HG03196 (cell line): ENCODE results near the gene ZMYM1.
"Not testable (repeated sequence)": the region's sequence is repeated elsewhere in the genome, so short reads cannot be mapped to it uniquely, and the experiment has no call there.

Experiments used
- ATAC-seq: cut with Tn5 transposase; IDR thresholded peaks from one replicate; pipeline ENCODE4 v1.9.1; 2021; ENCODE audit not compliant: unreplicated experiment

The ZMYM1 gene

DNA sequence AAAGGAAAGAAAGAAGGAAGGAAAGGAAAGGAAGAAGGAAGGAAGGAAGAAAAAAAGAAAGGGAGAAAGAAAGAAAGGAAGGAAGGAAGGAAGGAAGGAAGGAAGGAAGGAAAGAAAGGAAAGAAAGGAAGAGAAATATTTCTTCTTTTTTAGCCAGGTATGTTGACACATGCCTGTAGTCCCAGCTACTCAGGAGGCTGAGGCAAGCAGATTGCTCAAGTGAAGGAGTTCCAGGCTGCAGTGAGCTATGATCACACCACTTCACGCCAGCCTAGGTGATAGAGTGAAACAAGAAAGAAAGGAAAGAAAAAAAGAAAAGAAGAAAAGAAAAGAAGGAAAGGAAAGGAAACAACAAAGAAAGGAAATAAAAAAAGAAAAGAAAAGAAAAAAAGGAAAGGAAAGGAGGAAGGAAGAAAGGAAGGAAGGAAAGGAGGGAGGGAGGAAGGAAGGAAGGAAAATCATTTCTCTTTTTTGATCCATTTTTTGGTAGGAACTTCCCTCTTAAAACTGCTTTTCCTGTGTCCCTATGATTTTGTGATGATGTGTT lies 5.8 kb upstream of the ZMYM1 start:
- ATAC-seq: no peak

DNA sequence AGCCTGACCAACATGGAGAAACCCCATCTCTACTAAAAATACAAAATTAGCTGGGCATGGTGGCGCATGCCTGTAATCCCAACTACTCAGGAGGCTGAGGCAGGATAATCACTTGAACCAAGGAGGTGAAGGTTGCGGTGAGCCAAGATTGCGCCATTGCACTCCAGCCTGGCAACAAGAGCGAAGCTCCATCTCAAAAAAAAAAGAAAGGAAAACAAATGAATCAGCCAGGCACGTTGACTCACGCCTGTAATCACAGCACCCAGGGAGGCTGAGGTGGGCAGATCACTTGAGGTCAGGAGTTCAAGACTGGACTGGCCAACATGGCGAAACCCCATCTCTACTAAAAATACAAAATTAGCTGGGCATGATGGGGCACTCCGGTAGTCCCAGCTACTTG lies 2.8 kb upstream of the ZMYM1 start:
- ATAC-seq: not testable (repeated sequence)

- no peak for ATAC-seq
Measured at GRCh38 chr1:35080171-35080854, 1.1 kb downstream of the ZMYM1 start.

DNA sequence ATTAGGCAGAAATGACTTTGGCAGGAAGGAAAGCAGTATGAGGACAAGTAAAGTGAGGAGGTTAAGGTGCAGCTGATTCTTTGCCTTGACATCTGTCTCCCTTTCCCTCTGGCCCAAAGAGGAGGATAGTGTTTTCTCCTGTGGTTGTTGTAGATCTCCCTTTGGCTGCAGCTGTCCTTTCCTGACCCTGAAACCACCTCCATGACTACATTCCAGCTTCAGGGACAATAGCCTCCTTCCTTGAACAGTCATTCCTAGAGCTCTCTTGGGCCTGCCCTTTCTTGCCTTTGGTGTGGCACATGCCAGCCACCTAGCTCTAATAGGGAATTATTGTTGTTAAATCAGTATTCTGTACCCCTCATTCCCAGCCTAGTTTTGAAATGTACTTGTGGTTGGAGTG lies 6.2 kb downstream of the ZMYM1 start:
- ATAC-seq: no peak

DNA sequence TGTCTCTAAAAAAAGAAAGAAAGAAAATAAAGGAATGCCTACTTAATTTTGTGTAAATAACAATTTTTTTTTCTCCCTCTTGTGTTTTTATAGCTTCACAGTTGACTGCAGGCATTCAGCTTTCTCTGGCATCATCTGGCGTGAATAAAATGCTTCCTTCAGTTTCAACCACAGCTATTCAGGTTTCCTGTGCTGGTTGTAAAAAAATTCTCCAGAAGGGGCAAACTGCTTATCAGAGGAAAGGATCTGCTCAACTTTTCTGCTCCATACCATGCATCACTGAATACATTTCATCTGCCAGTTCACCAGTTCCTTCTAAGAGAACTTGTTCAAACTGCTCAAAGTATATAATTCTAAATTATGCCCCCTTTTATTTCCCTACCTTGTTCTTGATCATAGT lies 18.0 kb downstream of the ZMYM1 start:
- ATAC-seq: no peak

GRCh38 chr1:35111106-35111505 lies 31.9 kb downstream of the ZMYM1 start:
- ATAC-seq: no peak

- no peak for ATAC-seq
Measured at GRCh38 chr1:35112668-35113067, 33.5 kb downstream of the ZMYM1 start.

DNA sequence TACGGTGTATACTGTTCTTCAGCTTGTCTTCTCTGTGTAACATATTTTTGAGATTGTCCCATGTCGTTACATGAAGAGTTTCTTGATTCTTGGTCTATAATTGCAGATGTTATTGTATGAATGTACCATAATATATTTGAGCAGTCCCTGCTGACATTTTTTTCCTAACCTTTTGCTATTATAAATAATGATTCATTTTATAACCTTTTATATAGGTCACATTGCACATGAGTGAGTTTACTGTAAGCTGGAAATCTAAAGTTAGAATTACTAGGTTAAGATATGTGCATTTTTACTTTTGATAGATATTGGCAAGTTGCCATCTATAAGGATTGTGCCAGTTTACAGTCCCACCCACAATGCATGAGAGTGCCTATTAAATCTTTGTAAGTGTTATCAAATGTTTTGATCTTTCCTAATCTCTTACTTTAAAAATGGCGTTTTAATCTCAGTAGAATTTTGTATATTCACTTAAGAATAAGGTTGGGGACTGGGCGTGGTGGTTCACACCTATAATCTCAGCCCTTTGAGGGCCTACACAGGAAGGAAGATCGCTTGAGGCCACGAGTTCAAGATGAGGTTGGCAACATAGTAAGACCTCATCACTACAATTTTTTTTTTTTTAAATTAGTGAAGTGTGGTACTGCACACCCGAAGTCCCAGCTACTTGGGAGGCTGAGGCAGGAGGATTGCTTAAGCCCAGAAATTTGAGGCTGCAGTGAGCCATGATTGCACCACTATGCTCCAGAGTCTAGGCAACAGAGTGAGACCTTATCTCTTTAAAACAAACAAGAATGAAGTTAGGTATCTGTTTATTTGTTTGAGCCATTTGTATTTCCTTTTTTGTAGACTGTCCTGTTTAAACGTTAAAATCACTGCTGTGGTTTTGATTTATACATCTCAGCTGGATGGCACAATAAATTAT lies 36.5 kb downstream of the ZMYM1 start:
- no peak for ATAC-seq

DNA sequence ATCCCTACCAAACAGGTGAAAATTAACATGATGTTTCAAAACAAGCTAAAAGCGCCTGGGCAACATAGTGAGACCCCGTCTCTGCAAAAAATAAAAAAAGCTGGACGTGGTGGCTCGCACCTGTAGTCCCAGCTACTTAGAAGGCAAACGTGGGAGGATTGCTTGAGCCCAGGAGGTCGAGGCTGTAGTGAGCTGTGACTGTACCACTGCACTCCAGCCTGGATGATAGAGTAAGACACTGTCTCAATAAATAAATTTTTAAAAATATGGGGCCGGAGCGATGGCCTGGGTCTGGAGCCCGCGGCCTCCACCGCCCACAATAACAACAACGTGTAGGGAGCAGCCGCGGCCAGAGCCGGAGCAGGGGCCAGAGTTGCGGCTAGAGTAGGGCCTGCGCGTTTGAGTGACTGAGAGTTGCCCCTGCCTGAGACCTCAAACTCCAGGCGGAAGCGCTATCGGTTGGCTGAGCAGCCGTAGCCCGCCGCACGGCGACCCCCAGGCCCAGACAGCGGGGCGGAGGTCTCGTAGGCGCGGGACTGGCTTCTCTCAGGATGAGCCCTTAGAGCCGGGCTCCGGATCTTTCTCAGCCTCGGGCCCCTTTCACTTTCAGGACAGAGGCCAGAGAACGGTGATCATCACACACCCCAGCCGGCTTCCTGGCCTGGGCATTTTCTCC lies 41.4 kb downstream of the ZMYM1 start:
- ATAC-seq: no peak

GRCh38 chr1:35122311-35122710 lies 43.1 kb downstream of the ZMYM1 start:
- ATAC-seq: no peak

DNA sequence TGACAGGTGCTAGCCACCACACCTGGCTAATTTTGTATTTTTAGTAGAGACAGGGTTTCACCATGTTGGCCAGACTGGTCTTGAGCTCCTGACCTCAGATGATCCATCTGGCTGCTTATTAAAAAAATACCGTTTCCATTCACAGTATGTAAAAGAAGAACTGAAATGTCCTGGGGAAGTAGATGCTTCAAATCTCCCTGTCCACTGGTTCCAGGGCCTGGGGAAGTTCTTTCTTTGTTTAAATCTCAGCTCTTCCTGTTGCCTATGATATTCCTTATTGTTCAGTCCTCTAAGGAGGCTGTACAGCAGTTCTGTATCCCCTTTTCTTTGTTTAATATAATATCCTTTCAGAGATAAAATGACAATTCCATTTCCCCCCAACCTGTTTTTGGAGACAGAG lies 47.4 kb downstream of the ZMYM1 start:
- no peak for ATAC-seq

GRCh38 chr1:35129080-35129479 lies 49.9 kb downstream of the ZMYM1 start:
- no peak for ATAC-seq

DNA sequence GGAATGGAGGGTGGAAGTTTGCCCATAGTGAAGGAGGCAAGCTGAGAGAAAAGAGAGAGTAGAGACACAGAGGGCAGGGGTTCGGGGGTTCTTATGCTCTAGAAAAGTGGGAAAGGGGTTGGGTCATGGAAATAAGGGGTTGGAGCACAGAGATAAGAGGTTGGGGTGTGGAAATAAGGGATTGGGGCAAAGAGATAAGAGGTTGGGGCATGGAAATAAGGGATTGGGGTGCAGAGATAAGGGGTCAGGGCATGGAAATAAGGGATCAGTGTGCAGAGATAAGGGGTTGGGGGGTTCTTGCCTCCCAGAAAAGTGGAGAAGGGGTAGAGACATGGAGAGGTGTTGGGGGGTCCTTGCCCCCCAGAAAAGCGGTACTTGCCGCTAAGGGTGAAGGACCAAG lies 57.6 kb downstream of the ZMYM1 start:
- ATAC-seq: no peak

DNA sequence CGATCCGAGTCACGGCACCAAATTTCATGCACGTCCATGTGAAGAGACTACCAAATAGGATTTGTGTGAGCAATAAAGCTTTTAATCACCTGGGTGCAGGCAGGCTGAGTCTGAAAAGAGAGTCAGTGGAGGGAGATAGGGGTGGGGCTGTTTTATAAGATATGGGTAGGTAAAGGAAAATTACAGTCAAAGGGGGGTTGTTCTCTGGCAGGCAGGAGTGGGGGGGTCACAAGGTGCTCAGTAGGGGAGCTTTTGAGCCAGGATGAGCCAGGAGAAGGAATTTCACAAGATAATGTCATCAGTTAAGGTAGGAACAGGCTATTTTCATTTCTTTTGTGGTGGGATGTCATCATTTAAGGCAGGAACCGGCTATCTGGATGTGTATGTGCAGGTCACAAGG lies 58.4 kb downstream of the ZMYM1 start:
- ATAC-seq: not testable (repeated sequence)

- ATAC-seq: not testable (repeated sequence)
Measured at GRCh38 chr1:35142294-35142693, 63.1 kb downstream of the ZMYM1 start.

GRCh38 chr1:35142728-35143127 lies 63.5 kb downstream of the ZMYM1 start:
- ATAC-seq: not testable (repeated sequence)

- no peak for ATAC-seq
Measured at GRCh38 chr1:35143737-35144508, 64.7 kb downstream of the ZMYM1 start.

DNA sequence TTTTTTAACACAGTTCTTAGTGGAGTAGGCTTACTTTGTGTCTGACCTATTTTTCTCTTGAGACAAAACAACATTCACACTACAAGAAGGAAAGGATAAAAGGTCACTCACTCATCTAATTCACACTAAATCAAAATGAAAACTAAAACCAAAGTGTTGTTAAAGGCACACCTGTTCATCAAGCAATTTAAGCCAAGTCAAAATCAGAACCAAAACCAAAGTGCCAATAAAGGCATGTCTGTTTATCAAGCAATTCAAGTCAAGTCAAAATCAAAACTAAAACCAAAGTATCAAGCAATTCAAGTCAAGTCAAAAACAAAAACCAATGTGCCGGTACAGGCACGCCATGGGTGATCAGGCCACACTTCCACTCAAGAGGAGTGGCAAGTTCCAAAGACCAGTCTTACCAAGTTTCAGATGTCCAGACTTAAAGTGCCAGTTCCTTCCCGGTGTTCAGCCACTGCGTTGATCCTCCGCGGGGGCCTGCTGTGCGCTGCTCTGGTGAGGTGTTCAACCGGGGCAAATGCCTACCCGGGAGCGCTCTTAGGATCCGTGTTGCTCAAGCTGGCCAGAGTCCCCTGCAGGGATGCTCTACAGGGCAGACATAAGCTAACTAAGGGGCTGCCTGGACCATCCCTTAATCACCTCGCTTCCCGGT lies 66.8 kb downstream of the ZMYM1 start:
- ATAC-seq: not testable (repeated sequence)

DNA sequence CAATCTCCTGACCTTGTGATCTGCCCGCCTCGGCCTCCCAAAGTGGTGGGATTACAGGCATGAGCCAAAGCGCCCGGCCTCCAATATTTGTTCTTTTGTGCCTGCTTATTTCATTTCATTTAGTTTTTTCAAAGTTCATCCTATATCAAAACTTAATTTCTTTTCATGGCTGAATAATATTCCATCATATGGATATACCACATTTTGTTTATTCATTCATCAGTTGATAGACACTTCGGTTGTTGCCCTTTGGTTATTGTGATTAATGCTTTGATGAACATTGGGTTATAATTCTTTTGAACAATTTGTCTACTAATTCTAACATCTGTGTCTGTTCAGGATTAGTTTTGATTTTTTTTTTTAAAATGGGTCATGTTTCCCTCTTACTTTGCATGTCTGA lies 72.0 kb downstream of the ZMYM1 start:
- no peak for ATAC-seq

- no peak for ATAC-seq
Measured at GRCh38 chr1:35164893-35165292, 85.7 kb downstream of the ZMYM1 start.
